H9 (cell line): ENCODE measurements around the gene ATRNL1. TPM values are rescaled to one million over a fixed set of nuclear protein-coding genes. Genes with fewer than 3 reads are reported as not detected.

Experiments
- DNase-seq: peaks from one replicate; pipeline ENCODE4 v3.0.0-alpha.2; 2017
- H2AFZ ChIP-seq: one replicate; pipeline ENCODE4 v1.6.1; 2013; ENCODE audit warnings: mild to moderate bottlenecking, low read length, control low read depth, moderate library complexity
- H2AK5ac ChIP-seq: 2 replicates; pipeline ENCODE4 v1.6.1; 2013; ENCODE audit warnings: low read length, control low read depth, mixed read lengths; ENCODE audit not compliant: insufficient read length
- H2BK120ac ChIP-seq: one replicate; pipeline ENCODE4 v1.6.1; 2013; ENCODE audit warnings: low read depth, mild to moderate bottlenecking, low read length, control low read depth, inconsistent platforms; ENCODE audit not compliant: poor library complexity, severe bottlenecking
- H2BK12ac ChIP-seq: 2 replicates; pipeline ENCODE4 v1.6.1; 2013; ENCODE audit warnings: low read length, control low read depth, mixed read lengths, low read depth; ENCODE audit not compliant: insufficient read length
- H2BK15ac ChIP-seq: 2 replicates; pipeline ENCODE4 v1.6.1; 2013; ENCODE audit warnings: low read depth, low read length, control low read depth
- H2BK20ac ChIP-seq: one replicate; pipeline ENCODE4 v1.6.1; 2013; ENCODE audit warnings: low read depth, mild to moderate bottlenecking, low read length, control low read depth, inconsistent platforms; ENCODE audit not compliant: poor library complexity, severe bottlenecking
- H2BK5ac ChIP-seq: 2 replicates; pipeline ENCODE4 v1.6.1; 2013; ENCODE audit warnings: low read length, control low read depth, mixed read lengths; ENCODE audit not compliant: insufficient read length
- H3K14ac ChIP-seq: 2 replicates; pipeline ENCODE4 v1.6.1; 2013; ENCODE audit warnings: low read length, control low read depth; ENCODE audit not compliant: insufficient read depth
- H3K18ac ChIP-seq: 2 replicates; pipeline ENCODE4 v1.6.1; 2013; ENCODE audit warnings: low read depth, mild to moderate bottlenecking, mixed read lengths, low read length, control low read depth; ENCODE audit not compliant: insufficient read length
- H3K23ac ChIP-seq: 2 replicates; pipeline ENCODE4 v1.6.1; 2013; ENCODE audit warnings: low read length, control low read depth, mixed read lengths, low read depth; ENCODE audit not compliant: insufficient read length
- H3K23me2 ChIP-seq: 2 replicates; pipeline ENCODE4 v1.6.1; 2013; ENCODE audit warnings: low read depth, mild to moderate bottlenecking, mixed read lengths, low read length, control low read depth; ENCODE audit not compliant: insufficient read length, poor library complexity, severe bottlenecking
- H3K27ac ChIP-seq: 2 replicates; pipeline ENCODE4 v1.5.1; 2013; ENCODE audit warnings: low read length, control low read depth, mixed read lengths, low read depth; ENCODE audit not compliant: insufficient read length
- H3K27me3 ChIP-seq: 2 replicates; pipeline ENCODE4 v1.6.1; 2013; ENCODE audit warnings: low read length, control low read depth, inconsistent platforms; ENCODE audit not compliant: insufficient read depth
- H3K4ac ChIP-seq: 2 replicates; pipeline ENCODE4 v1.6.1; 2013; ENCODE audit warnings: low read depth, mild to moderate bottlenecking, control low read depth, inconsistent platforms, low read length, moderate library complexity
- H3K4me1 ChIP-seq: 2 replicates; pipeline ENCODE4 v1.6.1; 2013; ENCODE audit warnings: low read length, control low read depth, inconsistent platforms; ENCODE audit not compliant: insufficient read depth
- H3K4me2 ChIP-seq: 2 replicates; pipeline ENCODE4 v1.6.1; 2013; ENCODE audit warnings: low read length, control low read depth, mixed read lengths; ENCODE audit not compliant: insufficient read length, insufficient read depth
- H3K56ac ChIP-seq: 2 replicates; pipeline ENCODE4 v1.6.1; 2013; ENCODE audit warnings: low read depth, mild to moderate bottlenecking, mixed read lengths, low read length, control low read depth; ENCODE audit not compliant: insufficient read length
- H3K79me1 ChIP-seq: 2 replicates; pipeline ENCODE4 v1.6.1; 2013; ENCODE audit warnings: low read depth, mild to moderate bottlenecking, moderate library complexity, low read length, control low read depth, inconsistent platforms; ENCODE audit not compliant: insufficient read depth, poor library complexity, severe bottlenecking
- H3K79me2 ChIP-seq: 2 replicates; pipeline ENCODE4 v1.6.1; 2013; ENCODE audit warnings: low read length, control low read depth, inconsistent platforms; ENCODE audit not compliant: insufficient read depth
- H3K9ac ChIP-seq: 2 replicates; pipeline ENCODE4 v1.6.1; 2013; ENCODE audit warnings: low read length, control low read depth, mixed read lengths; ENCODE audit not compliant: insufficient read length; ENCODE audit errors: extremely low read depth
- H3K9me3 ChIP-seq: one replicate; pipeline ENCODE4 v1.6.1; 2013; ENCODE audit warnings: low read depth, low read length, inconsistent platforms; ENCODE audit not compliant: control insufficient read depth
- H3T11ph ChIP-seq: one replicate; pipeline ENCODE4 v1.6.1; 2013; ENCODE audit warnings: mild to moderate bottlenecking, low read length, control low read depth, inconsistent platforms
- H4K20me1 ChIP-seq: one replicate; pipeline ENCODE4 v1.6.1; 2013; ENCODE audit not compliant: control insufficient read depth, insufficient read length, insufficient read depth
- H4K5ac ChIP-seq: 2 replicates; pipeline ENCODE4 v1.6.1; 2013; ENCODE audit warnings: low read depth, mild to moderate bottlenecking, mixed read lengths, low read length, control low read depth; ENCODE audit not compliant: insufficient read length
- H4K8ac ChIP-seq: replicated peaks from 2 replicates; pipeline ENCODE4 v1.6.1; 2013; ENCODE audit warnings: low read length, control low read depth, mixed read lengths, low read depth; ENCODE audit not compliant: insufficient read length
- H4K91ac ChIP-seq: 2 replicates; pipeline ENCODE4 v1.6.1; 2013; ENCODE audit warnings: low read depth, mild to moderate bottlenecking, moderate library complexity, mixed read lengths, low read length, control low read depth; ENCODE audit not compliant: insufficient read length
- H3K27ac Mint-ChIP-seq, 3 experiments: 2 replicates in 2 of 3; 3 replicates in 1 of 3; pipeline ENCODE4 v1.8.0; 2020 to 2021; ENCODE audit warnings: mixed read lengths in 3 of 3, mild to moderate bottlenecking in 1 of 3, moderate library complexity in 1 of 3
- H3K27me3 Mint-ChIP-seq: 2 replicates; pipeline ENCODE4 v1.8.0; 2021; ENCODE audit warnings: low read depth, mild to moderate bottlenecking, moderate library complexity, mixed read lengths
- H3K36me3 Mint-ChIP-seq, 3 experiments: 2 replicates in 2 of 3; 3 replicates in 1 of 3; pipeline ENCODE4 v1.8.0; 2020 to 2021; ENCODE audit warnings: low read depth in 3 of 3, mixed read lengths in 3 of 3; ENCODE audit not compliant: insufficient read depth in 1 of 3
- H3K4me1 Mint-ChIP-seq, 2 experiments: 2 replicates each; pipeline ENCODE4 v1.8.0; 2020; ENCODE audit warnings: mixed read lengths in 2 of 2
- H3K4me3 Mint-ChIP-seq, 2 experiments: 2 replicates in 1 of 2; 3 replicates in 1 of 2; pipeline ENCODE4 v1.8.0; 2020 to 2021; ENCODE audit warnings: mild to moderate bottlenecking in 2 of 2, mixed read lengths in 2 of 2, moderate library complexity in 1 of 2
- H3K9me3 Mint-ChIP-seq, 2 experiments: 2 replicates in 1 of 2; 3 replicates in 1 of 2; pipeline ENCODE4 v1.8.0; 2020; ENCODE audit warnings: mild to moderate bottlenecking in 2 of 2, mixed read lengths in 2 of 2, moderate library complexity in 1 of 2
- CTCF ChIP-seq: fragments of 200-600 bp; sonication (generic); conservative IDR thresholded peaks from 3 replicates; pipeline ENCODE4 v1.8.0; 2021; ENCODE audit warnings: antibody characterized with exemption, mild to moderate bottlenecking
- WGBS: extraction: QIAGEN DNeasy Blood & Tissue Kit; methylation state at CpG from one replicate; pipeline ENCODE4 v1.1.7; 2013; ENCODE audit warnings: missing lambda C conversion rate, low lambda C conversion rate, mixed read lengths; ENCODE audit not compliant: insufficient read length; ENCODE audit errors: extremely low coverage; 5-methylcytosine and 5-hydroxymethylcytosine counted together
- total RNA-seq: library from RNA; stranded (reverse); gene quantifications from 2 replicates; pipeline ENCODE4 v1.2.1, GENCODE V29; 2021

The ATRNL1 gene
- total RNA-seq, 1 experiment from 2014 or later = 9.2 TPM

GRCh38 chr10:115049318-115049717 is 43.8 kb upstream of the ATRNL1 start:
- no peak overlapping the region for H3T11ph ChIP-seq
- no CpG with 5 or more reads among the region's 6 CpGs for WGBS
- no peak overlapping the region for H4K5ac ChIP-seq
- Mint-ChIP-seq H3K9me3 (no peaks in the 10 kb centered on the region), H3K27me3 (no peaks in the 10 kb centered on the region), H3K27ac (peak overlapping the region in 1 of 3 experiments; percentile 32; a peak in 3 of 7 replicates), H3K36me3 (no peaks in the 10 kb centered on the region), H3K4me1 (peaks cover 19 to 31% of the 10 kb centered on the region in 2 experiments), H3K4me3 (no peak overlapping the region)
- H2BK12ac ChIP-seq = no peak overlapping the region
- no peak for DNase-seq
- H4K91ac ChIP-seq = no peak overlapping the region
- H3K79me1 ChIP-seq = no peaks in the 10 kb centered on the region
- H4K20me1 ChIP-seq = no peaks in the 10 kb centered on the region
- H3K27ac ChIP-seq = no peak overlapping the region
- H2BK120ac ChIP-seq = no peak overlapping the region
- H3K18ac ChIP-seq = no peak overlapping the region
- no peak overlapping the region for H4K8ac ChIP-seq
- H2BK5ac ChIP-seq = no peak overlapping the region
- peak; percentile 23; the same call in 2 of the 3 replicates for TF ChIP-seq CTCF
- no peak overlapping the region for H3K56ac ChIP-seq
- no peaks in the 10 kb centered on the region for H3K79me2 ChIP-seq
- no peaks in the 10 kb centered on the region for H3K27me3 ChIP-seq
- H3K9me3 ChIP-seq = no peaks in the 10 kb centered on the region
- no peak overlapping the region for H3K23ac ChIP-seq
- no peak overlapping the region for H3K9ac ChIP-seq
- no peak overlapping the region for H3K4me2 ChIP-seq
- H3K14ac ChIP-seq = no peak overlapping the region
- no peak overlapping the region for H2BK20ac ChIP-seq
- no peak overlapping the region for H2AK5ac ChIP-seq
- H3K23me2 ChIP-seq = no peaks in the 10 kb centered on the region
- no peak overlapping the region for H2BK15ac ChIP-seq
- no peak overlapping the region for H3K4ac ChIP-seq
- no peaks in the 10 kb centered on the region; the same call in 1 of the 2 replicates for H3K4me1 ChIP-seq
- no peak overlapping the region for H2AFZ ChIP-seq
